Medulla oblongata (tissue), 1 donor: ENCODE data around the gene ZNF878.
A peak's percentile ranks its signal among the peaks of the same experiment; 100 is the strongest.

Experiments
- DNase-seq: peaks from one replicate; pipeline ENCODE4 v3.0.0-alpha.2; 2015; ENCODE audit errors: extremely low spot score

The ZNF878 gene

DNA sequence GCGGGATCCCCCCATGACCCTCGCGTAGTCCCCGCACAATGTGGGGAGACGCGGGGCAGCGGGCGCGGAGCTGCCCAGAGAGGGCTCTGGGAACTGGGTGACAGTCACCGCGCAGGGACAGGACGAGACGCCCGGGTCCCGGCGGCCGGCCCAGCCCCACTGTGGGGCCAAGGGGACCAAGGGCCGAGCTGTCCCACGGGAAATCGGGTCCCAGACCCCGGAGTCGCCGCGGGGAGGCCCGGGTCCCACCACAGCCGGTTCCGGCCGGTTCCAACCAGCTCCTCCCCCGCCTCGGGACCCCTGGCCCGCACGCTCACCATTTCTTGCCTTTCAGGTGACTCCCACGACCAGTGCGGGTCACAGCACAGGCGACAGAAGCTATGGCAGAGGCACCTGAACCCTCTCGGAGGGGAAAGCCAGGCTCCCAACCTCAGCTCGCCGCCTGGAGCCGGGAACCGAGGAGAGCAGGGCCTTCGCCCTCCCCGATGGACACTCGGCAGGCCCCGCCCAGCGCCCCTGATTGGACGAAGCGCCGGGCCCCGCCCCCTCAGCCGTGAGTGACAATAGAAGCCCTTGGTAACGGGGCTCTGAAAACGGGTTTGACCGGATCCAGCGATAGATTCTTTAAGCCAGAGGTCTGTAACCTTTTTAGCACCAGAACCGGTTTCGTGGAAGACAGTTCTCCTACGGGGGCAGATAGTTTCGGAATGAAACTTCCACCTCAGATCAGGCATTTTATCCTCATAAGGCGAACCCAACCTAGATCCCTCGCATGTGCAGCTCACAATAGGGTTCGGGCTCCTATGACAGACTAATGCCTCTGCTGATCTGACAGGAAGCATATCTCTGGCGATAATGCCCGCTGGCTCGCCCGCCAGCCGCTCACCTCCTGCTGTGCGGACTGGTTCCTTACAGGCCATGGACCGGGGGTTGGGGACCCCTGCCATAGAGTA lies 17.3 kb downstream of the ZNF878 start, which contains the start of gene ZNF433:
ZNF433 (minus strand) TSS at position 460 of the 953 bp plus-strand sequence; CDS start at position 320, 140 bp downstream.
- peak; percentile 96 for DNase-seq

DNA sequence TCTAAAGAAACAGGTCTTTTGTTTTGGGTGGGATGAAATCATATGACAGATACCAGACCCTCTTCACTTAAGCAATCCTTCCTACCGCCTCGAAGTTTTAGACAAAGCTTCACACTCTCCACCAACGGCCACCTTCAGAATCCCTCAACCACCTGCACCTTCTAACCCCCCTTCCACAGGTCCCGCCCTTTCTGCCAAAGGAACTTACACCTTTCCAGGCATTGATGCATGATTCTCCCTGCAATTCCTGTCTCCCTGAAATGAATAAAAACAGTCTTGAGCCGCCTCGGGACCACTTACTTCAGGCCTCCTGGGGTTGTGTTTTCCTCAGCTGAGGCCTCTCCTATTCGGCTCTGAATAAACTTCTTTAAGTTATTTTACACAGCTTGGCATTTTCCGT lies 18.1 kb downstream of the ZNF878 start:
- peak; percentile 26 for DNase-seq

DNA sequence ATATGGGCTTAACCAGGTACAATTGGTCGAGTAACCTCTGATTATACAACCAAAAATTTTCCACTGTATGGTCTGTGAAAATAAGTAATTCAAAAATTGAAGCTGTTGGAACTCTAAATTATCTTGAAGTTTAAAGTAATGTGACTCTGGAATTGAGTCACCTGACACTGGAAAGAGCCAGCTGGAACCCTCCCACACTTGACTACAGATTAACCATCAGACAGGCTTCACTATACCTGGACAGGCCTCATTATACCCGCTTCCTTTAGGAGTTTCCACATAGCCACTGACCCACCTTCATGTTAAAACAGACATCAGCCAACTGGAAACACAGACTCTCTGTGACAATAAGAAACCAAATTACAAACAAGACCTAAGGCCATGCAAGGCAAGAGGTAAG lies 18.6 kb downstream of the ZNF878 start:
- peak; percentile 11 for DNase-seq

DNA sequence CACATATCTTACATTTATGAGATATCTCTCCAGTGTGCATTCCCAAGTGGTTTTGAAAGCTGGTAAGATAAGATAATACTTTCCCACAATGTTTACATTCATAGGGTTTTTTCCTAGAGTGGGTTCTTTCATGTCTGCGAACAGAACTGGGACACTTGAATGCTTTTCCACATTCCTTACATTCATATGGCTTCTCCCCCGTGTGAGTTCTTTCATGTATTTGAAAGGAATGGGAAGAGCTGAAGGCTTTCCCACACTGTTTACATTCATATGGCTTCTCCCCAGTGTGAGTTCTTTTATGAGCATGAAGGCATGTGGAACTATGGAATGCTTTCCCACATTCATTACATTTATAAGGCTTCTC lies 37.0 kb downstream of the ZNF878 start:
- no peak for DNase-seq

DNA sequence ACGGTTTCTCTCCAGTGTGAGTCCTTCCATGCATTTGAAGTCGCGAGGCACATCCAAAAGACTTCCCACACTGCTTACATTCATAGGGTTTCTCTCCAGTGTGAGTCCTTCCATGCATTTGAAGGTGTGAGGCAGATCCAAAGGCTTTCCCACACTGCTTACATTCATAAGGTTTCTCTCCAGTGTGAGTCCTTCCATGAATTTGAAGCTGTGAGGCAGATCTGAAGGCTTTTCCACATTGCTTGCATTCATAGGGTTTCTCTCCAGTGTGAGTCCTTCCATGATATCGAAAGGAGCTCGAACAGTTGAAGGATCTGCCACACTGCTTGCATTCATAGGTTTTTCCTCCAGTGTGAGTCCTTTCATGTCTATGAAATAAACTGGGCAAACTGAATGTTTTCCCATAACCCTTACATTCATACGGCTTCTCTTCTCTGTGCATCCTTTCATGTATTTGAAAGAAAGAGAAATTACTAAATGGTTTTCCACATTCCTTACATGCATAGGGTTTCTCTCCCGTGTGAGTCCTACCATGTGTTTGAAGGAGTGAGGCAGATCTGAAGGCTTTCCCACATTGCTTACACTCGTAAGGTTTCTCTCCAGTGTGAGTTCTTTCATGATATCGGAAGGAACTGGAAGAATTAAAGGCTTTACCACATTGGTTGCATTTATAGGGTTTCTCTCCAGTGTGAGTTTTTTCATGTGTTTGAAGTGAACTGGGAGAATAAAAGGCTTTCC lies 37.6 kb downstream of the ZNF878 start:
- DNase-seq: no peak

DNA sequence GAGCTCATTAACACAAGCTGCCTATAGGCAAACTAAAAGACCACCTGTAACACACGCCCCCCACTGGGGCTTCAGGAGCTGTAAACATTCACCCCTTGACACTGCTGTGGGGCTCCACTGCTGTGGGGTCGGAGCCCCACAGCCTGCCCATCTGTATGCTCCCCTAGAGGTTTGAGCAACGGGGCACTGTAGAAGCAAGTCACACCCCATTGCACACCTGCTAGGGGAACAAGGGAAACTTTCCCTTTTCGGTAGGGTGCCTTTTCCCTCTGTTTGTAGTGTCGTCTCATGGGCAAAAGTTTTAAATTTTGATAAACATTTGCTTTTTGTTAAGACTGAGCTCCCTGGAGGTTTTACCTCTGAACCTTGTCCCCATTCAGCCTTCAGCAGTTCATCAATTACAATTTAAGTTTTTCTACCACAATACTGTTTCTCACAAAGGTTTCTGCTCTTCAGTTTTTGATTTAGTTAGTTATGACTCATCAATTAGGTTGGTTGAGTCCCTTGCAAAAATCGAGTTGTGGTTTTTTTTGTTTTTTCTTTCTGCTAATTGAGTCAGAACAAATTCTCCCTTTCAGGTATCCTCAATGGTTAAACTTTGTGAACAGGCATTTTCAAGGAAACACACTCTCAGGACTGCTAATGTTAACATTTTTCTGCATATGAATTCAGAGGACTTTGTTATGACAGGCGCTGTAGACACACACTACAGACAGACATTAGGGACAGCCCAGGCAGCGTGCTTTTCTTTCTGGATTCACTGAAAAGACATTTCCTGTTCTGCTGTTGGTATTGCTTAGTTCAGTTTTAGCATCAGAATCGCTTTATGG lies 52.4 kb downstream of the ZNF878 start:
- no peak for DNase-seq

DNA sequence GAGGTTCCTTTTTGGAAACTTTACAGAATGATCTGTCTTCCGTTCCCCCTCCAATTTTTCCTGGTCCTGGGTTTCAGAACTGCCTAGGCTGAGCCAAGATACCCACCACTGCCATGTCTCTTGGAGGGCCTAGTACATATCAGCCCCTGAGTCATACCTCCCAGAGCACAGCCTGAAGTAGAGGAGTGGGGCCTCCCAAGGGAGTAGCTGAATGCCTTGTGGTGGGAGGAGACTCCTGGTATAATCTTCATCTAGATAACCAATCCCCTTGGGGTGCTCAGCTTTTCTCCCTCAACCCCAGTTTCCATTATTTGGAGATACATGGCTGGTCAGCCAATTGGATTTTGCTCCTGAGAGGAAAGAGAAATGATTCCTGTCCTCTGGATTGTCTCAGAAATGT lies 57.6 kb downstream of the ZNF878 start:
- no peak for DNase-seq
